Femur (tissue), 1 donor: ENCODE measurements around the gene DPP7.
A peak's percentile ranks its signal among the peaks of the same experiment; 100 is the strongest.

Experiments used
- DNase-seq: peaks from one replicate; pipeline ENCODE4 v3.0.0-alpha.2; 2017

DPP7 gene

GRCh38 chr9:137086531-137087408, 27.8 kb downstream of the DPP7 start, which contains the start of gene MAN1B1:
TSS of gene MAN1B1 (plus strand) at chr9:137086985. CDS start at chr9:137087000, 15 bp downstream.
- DNase-seq, result peak; percentile 99

- peak; percentile 66 for DNase-seq
Measured at GRCh38 chr9:137085920-137086530, 28.5 kb downstream of the DPP7 start.

GRCh38 chr9:137084526-137084925, 30.0 kb downstream of the DPP7 start:
- DNase-seq, result no peak

GRCh38 chr9:137083394-137084004, 31.0 kb downstream of the DPP7 start:
- DNase-seq, result peak; percentile 65

GRCh38 chr9:137082925-137083290, 31.6 kb downstream of the DPP7 start:
- no peak for DNase-seq

GRCh38 chr9:137082222-137082924, 32.2 kb downstream of the DPP7 start:
- DNase-seq, result no peak

- no peak for DNase-seq
Measured at GRCh38 chr9:137080260-137081122, 34.0 kb downstream of the DPP7 start.

GRCh38 chr9:137079401-137079787, 35.1 kb downstream of the DPP7 start:
- DNase-seq, result no peak

GRCh38 chr9:137078701-137079400, 35.7 kb downstream of the DPP7 start:
- DNase-seq, result no peak

- DNase-seq, result no peak
Measured at GRCh38 chr9:137077758-137078693, 36.5 kb downstream of the DPP7 start.

GRCh38 chr9:137077010-137077747, 37.4 kb downstream of the DPP7 start, which contains the start of gene UAP1L1:
TSS of gene UAP1L1 (plus strand) at chr9:137077517. CDS start at chr9:137077533, 16 bp downstream.
- peak; percentile 71 for DNase-seq

GRCh38 chr9:137076636-137077009, 37.9 kb downstream of the DPP7 start:
- no peak for DNase-seq

- DNase-seq, result no peak
Measured at GRCh38 chr9:137075275-137075775, 39.2 kb downstream of the DPP7 start.

GRCh38 chr9:137074657-137075274, 39.8 kb downstream of the DPP7 start:
- no peak for DNase-seq

- DNase-seq, result no peak
Measured at GRCh38 chr9:137073992-137074399, 40.5 kb downstream of the DPP7 start.

- no peak for DNase-seq
Measured at GRCh38 chr9:137071282-137071681, 43.3 kb downstream of the DPP7 start.

- no peak for DNase-seq
Measured at GRCh38 chr9:137070906-137071275, 43.6 kb downstream of the DPP7 start.

- DNase-seq, result peak; percentile 90
Measured at GRCh38 chr9:137070201-137070905, 44.2 kb downstream of the DPP7 start, which contains the start of gene SAPCD2. TSS of gene SAPCD2 (minus strand) at chr9:137070557. CDS start at chr9:137070460, 97 bp downstream.
